Activated CD4-positive, alpha-beta T cell treated with anti-CD3 and anti-CD28 coated beads for 24 hours (primary cell): ENCODE measurements around the gene PRKACA.
"Not testable (repeated sequence)": the region's sequence is repeated elsewhere in the genome, so short reads cannot be mapped to it uniquely, and the experiment has no call there.

ENCODE experiments used
- DNase-seq, 2 donors: peaks; one replicate each; pipeline ENCODE4 v3.0.0-alpha.2; 2020; ENCODE audit warnings: low read depth in 2 of 2

The PRKACA gene

GRCh38 chr19:14070268-14071050, 47.1 kb downstream of the PRKACA start:
- DNase-seq = no peak

- DNase-seq = no peak
Observed at GRCh38 chr19:14066134-14066533, 51.4 kb downstream of the PRKACA start.

GRCh38 chr19:14063105-14063504, 54.5 kb downstream of the PRKACA start:
- DNase-seq = no peak

- no peak for DNase-seq
Observed at GRCh38 chr19:14062558-14062855, 55.1 kb downstream of the PRKACA start.

GRCh38 chr19:14061751-14062557, 55.6 kb downstream of the PRKACA start, which contains the start of gene PALM3:
Gene PALM3 (minus strand): TSS chr19:14062076. CDS start chr19:14061980, 96 bp downstream.
- no peak for DNase-seq

- no peak for DNase-seq
Observed at GRCh38 chr19:14061081-14061749, 56.3 kb downstream of the PRKACA start.

- no peak for DNase-seq
Observed at GRCh38 chr19:14059652-14060155, 57.9 kb downstream of the PRKACA start.

- no peak for DNase-seq
Observed at GRCh38 chr19:14059093-14059480, 58.5 kb downstream of the PRKACA start.

GRCh38 chr19:14058182-14059092, 59.1 kb downstream of the PRKACA start:
- DNase-seq = no peak

- DNase-seq = no peak
Observed at GRCh38 chr19:14056741-14057356, 60.7 kb downstream of the PRKACA start.

- no peak for DNase-seq
Observed at GRCh38 chr19:14056069-14056666, 61.4 kb downstream of the PRKACA start.

- DNase-seq = no peak
Observed at GRCh38 chr19:14055396-14055795, 62.2 kb downstream of the PRKACA start.

- no peak for DNase-seq
Observed at GRCh38 chr19:14054721-14055120, 62.8 kb downstream of the PRKACA start.

- DNase-seq = no peak
Observed at GRCh38 chr19:14054099-14054498, 63.5 kb downstream of the PRKACA start.

- DNase-seq = no peak
Observed at GRCh38 chr19:14053500-14053899, 64.1 kb downstream of the PRKACA start.

GRCh38 chr19:14053032-14053431, 64.5 kb downstream of the PRKACA start:
- no peak for DNase-seq

- no peak for DNase-seq
Observed at GRCh38 chr19:14052470-14052869, 65.1 kb downstream of the PRKACA start.

GRCh38 chr19:14051980-14052379, 65.6 kb downstream of the PRKACA start:
- DNase-seq = no peak

GRCh38 chr19:14050961-14051360, 66.6 kb downstream of the PRKACA start:
- not testable (repeated sequence) for DNase-seq

- no peak for DNase-seq
Observed at GRCh38 chr19:14050512-14050911, 67.0 kb downstream of the PRKACA start.
